NCI-H2171 (cell line): Measurements from ENCODE around the gene TGFB1I1.
"Not testable (repeated sequence)": the region's sequence is repeated elsewhere in the genome, so short reads cannot be mapped to it uniquely, and the experiment has no call there.

Experiments used
- DNase-seq: peaks from one replicate; lab custom pipeline; 2025; lab: John Stamatoyannopoulos, UW

TGFB1I1 gene

GRCh38 chr16:31471875-31472708 lies at the start of gene TGFB1I1:
Gene TGFB1I1, plus strand, starts transcription at chr16:31472152. Its CDS starts 37 bp downstream, at chr16:31472189.
- DNase-seq, result peak; percentile 26

GRCh38 chr16:31423241-31423640 lies 48.7 kb upstream of the TGFB1I1 start:
- DNase-seq, result no peak

GRCh38 chr16:31423801-31424200 lies 48.2 kb upstream of the TGFB1I1 start:
- DNase-seq, result no peak

GRCh38 chr16:31427441-31428278 lies 44.3 kb upstream of the TGFB1I1 start:
- DNase-seq, result peak; percentile 20

- no peak for DNase-seq
Measured at GRCh38 chr16:31428279-31428597, 43.7 kb upstream of the TGFB1I1 start, which contains the start of gene COX6A2. Gene COX6A2, minus strand, starts transcription at chr16:31428360. Its CDS starts 35 bp downstream, at chr16:31428325.

- no peak for DNase-seq
Measured at GRCh38 chr16:31428638-31429247, 43.2 kb upstream of the TGFB1I1 start.

GRCh38 chr16:31429314-31429713 lies 42.6 kb upstream of the TGFB1I1 start:
- no peak for DNase-seq

- DNase-seq, result no peak
Measured at GRCh38 chr16:31429796-31430195, 42.2 kb upstream of the TGFB1I1 start.

- DNase-seq, result no peak
Measured at GRCh38 chr16:31430380-31431052, 41.4 kb upstream of the TGFB1I1 start.

- no peak for DNase-seq
Measured at GRCh38 chr16:31435341-31436220, 36.4 kb upstream of the TGFB1I1 start.

GRCh38 chr16:31436221-31437045 lies 35.5 kb upstream of the TGFB1I1 start:
- no peak for DNase-seq

- DNase-seq, result no peak
Measured at GRCh38 chr16:31438414-31438813, 33.5 kb upstream of the TGFB1I1 start.

- DNase-seq, result not testable (repeated sequence)
Measured at GRCh38 chr16:31439023-31439422, 32.9 kb upstream of the TGFB1I1 start.

- no peak for DNase-seq
Measured at GRCh38 chr16:31439519-31439918, 32.4 kb upstream of the TGFB1I1 start.

- no peak for DNase-seq
Measured at GRCh38 chr16:31440516-31441184, 31.3 kb upstream of the TGFB1I1 start.

- DNase-seq, result no peak
Measured at GRCh38 chr16:31441956-31442355, 30.0 kb upstream of the TGFB1I1 start.

- not testable (repeated sequence) for DNase-seq
Measured at GRCh38 chr16:31445931-31446330, 26.0 kb upstream of the TGFB1I1 start.

GRCh38 chr16:31451201-31451600 lies 20.8 kb upstream of the TGFB1I1 start:
- no peak for DNase-seq

GRCh38 chr16:31451681-31452351 lies 20.1 kb upstream of the TGFB1I1 start:
- DNase-seq, result peak; percentile 41
